GM04504 (cell line): ENCODE results near the gene THSD1.
"Not testable (repeated sequence)": the region's sequence is repeated elsewhere in the genome, so short reads cannot be mapped to it uniquely, and the experiment has no call there.

ENCODE experiments used
- DNase-seq: peaks from one replicate; pipeline ENCODE4 v3.0.0-alpha.2; 2012; ENCODE audit warnings: low read depth

The THSD1 gene

GRCh38 chr13:52408071-52408658 lies 2.2 kb upstream of the THSD1 start:
- DNase-seq, result not testable (repeated sequence)

- not testable (repeated sequence) for DNase-seq
Measured at GRCh38 chr13:52407436-52407835, 1.5 kb upstream of the THSD1 start.

- DNase-seq, result no peak
Measured at GRCh38 chr13:52406629-52407028, 657 bp upstream of the THSD1 start.

- peak; percentile 2 for DNase-seq
Measured at GRCh38 chr13:52405369-52405766, 604 bp downstream of the THSD1 start.

- no peak for DNase-seq
Measured at GRCh38 chr13:52399708-52400107, 6.3 kb downstream of the THSD1 start.

GRCh38 chr13:52399046-52399445 lies 6.9 kb downstream of the THSD1 start:
- no peak for DNase-seq

GRCh38 chr13:52395704-52396103 lies 10.3 kb downstream of the THSD1 start:
- no peak for DNase-seq

GRCh38 chr13:52394586-52394985 lies 11.4 kb downstream of the THSD1 start:
- no peak for DNase-seq

- peak; percentile 10 for DNase-seq
Measured at GRCh38 chr13:52393572-52394357, 12.2 kb downstream of the THSD1 start.

- DNase-seq, result no peak
Measured at GRCh38 chr13:52387721-52388120, 18.3 kb downstream of the THSD1 start.

- no peak for DNase-seq
Measured at GRCh38 chr13:52385870-52386269, 20.1 kb downstream of the THSD1 start.

GRCh38 chr13:52383366-52383765 lies 22.6 kb downstream of the THSD1 start:
- DNase-seq, result no peak

GRCh38 chr13:52378312-52378711 lies 27.7 kb downstream of the THSD1 start:
- DNase-seq, result no peak

- no peak for DNase-seq
Measured at GRCh38 chr13:52377898-52378297, 28.1 kb downstream of the THSD1 start.

GRCh38 chr13:52374873-52375411 lies 31.0 kb downstream of the THSD1 start:
- DNase-seq, result no peak

GRCh38 chr13:52374389-52374788 lies 31.6 kb downstream of the THSD1 start:
- no peak for DNase-seq

- not testable (repeated sequence) for DNase-seq
Measured at GRCh38 chr13:52373277-52373676, 32.7 kb downstream of the THSD1 start.

GRCh38 chr13:52371736-52372247 lies 34.2 kb downstream of the THSD1 start:
- DNase-seq, result no peak

GRCh38 chr13:52366291-52366690 lies 39.7 kb downstream of the THSD1 start:
- DNase-seq, result no peak

GRCh38 chr13:52362169-52362887 lies 43.6 kb downstream of the THSD1 start:
- DNase-seq, result not testable (repeated sequence)

GRCh38 chr13:52361225-52361624 lies 44.7 kb downstream of the THSD1 start:
- no peak for DNase-seq

- peak; percentile 20 for DNase-seq
Measured at GRCh38 chr13:52359534-52359933, 46.4 kb downstream of the THSD1 start.

GRCh38 chr13:52356327-52356726 lies 49.6 kb downstream of the THSD1 start:
- DNase-seq, result peak; percentile 32
